Measurements from ENCODE around the gene PTK6.

DNA sequence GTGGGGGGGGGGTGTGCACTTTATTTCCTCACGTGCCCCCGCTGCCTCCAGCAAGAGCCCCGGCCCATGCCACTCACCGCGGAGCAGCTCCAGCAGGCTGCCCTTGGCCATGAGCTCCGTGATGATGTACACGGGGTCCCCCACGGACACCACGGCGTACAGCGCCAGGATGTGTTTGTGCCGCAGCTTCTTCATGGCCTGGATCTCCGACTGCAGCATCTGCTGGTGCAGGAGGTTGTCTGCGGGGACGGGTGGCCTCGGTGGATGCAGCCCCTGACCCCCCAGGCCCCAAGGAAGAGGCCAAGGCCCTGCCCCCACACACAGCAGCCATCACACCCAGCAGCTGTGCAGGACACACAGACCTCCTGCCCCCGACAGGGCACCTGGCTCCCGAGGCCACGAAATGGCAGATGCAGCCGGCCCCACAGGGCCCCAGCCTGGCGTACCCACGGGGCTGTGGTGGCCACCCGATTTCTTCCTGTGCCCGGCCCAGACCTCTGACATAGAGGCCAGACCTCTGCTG is 4.7 kb downstream of the PTK6 start:
- TF ChIP-seq, protein P1, sequence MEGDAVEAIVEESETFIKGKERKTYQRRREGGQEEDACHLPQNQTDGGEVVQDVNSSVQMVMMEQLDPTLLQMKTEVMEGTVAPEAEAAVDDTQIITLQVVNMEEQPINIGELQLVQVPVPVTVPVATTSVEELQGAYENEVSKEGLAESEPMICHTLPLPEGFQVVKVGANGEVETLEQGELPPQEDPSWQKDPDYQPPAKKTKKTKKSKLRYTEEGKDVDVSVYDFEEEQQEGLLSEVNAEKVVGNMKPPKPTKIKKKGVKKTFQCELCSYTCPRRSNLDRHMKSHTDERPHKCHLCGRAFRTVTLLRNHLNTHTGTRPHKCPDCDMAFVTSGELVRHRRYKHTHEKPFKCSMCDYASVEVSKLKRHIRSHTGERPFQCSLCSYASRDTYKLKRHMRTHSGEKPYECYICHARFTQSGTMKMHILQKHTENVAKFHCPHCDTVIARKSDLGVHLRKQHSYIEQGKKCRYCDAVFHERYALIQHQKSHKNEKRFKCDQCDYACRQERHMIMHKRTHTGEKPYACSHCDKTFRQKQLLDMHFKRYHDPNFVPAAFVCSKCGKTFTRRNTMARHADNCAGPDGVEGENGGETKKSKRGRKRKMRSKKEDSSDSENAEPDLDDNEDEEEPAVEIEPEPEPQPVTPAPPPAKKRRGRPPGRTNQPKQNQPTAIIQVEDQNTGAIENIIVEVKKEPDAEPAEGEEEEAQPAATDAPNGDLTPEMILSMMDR (conservative IDR thresholded peaks at IDR 0.05 in 1 of 2, IDR thresholded peaks at IDR 0.05 in 1 of 2; ENCODE audit: low read depth in 1 of 2, low read length in 2 of 2): no peak
- TF ChIP-seq EZH2 (IDR thresholded peaks at IDR 0.05; ENCODE audit: low read length, missing control alignments): no peak

Measured in fibroblast of lung (primary cell).